Gastrocnemius medialis (tissue), 4 donors: ENCODE data around the gene IRF6. TPM values are rescaled to one million over a fixed set of nuclear protein-coding genes. Genes with fewer than 3 reads are reported as not detected.
"Not testable (repeated sequence)": the region's sequence is repeated elsewhere in the genome, so short reads cannot be mapped to it uniquely, and the experiment has no call there.

Experiments
- ATAC-seq, 2 donors: fragments of 150-250 bp; one replicate each; pipeline ENCODE4 v1.9.1; 2016
- DNase-seq, 2 donors: peaks; one replicate each; pipeline ENCODE4 v3.0.0-alpha.2; 2019
- H3K27ac ChIP-seq, 4 donors: fragments of 200-600 bp; sonication (generic); 1 replicate in 1 of 4; 2 replicates in 3 of 4; pipeline ENCODE4 v1.5.1; 2016 to 2018; ENCODE audit warnings: mild to moderate bottlenecking in 2 of 4, moderate library complexity in 1 of 4
- H3K27me3 ChIP-seq, 3 donors: fragments of 200-600 bp; sonication (generic) in 2 of 3; 1 replicate in 1 of 3; 2 replicates in 2 of 3; pipeline versions ENCODE4 v1.5.1 to v1.6.0; 2016 to 2019; ENCODE audit warnings: mild to moderate bottlenecking in 1 of 3, moderate library complexity in 1 of 3
- H3K36me3 ChIP-seq, 2 donors: fragments of 200-600 bp; sonication (generic) in 1 of 2; one replicate each; pipeline ENCODE4 v1.5.1; 2017 to 2018
- H3K4me1 ChIP-seq, 2 donors: fragments of 200-600 bp; sonication (generic) in 1 of 2; one replicate each; pipeline ENCODE4 v1.5.1; 2016 to 2017; ENCODE audit warnings: mild to moderate bottlenecking in 2 of 2
- H3K4me3 ChIP-seq, 4 donors: fragments of 200-600 bp; sonication (generic) in 3 of 4; 1 replicate in 1 of 4; 2 replicates in 3 of 4; pipeline ENCODE4 v1.5.1; 2016 to 2019; ENCODE audit warnings: mild to moderate bottlenecking in 2 of 4
- H3K9me3 ChIP-seq, 3 donors: fragments of 200-600 bp; sonication (generic) in 2 of 3; 1 replicate in 1 of 3; 2 replicates in 2 of 3; pipeline ENCODE4 v1.5.1; 2016 to 2019
- CTCF ChIP-seq, 5 experiments: fragments of 450-650 bp in 3 of 5; fragments of 200-600 bp in 2 of 5; sonication (generic) in 2 of 5; IDR thresholded peaks in 4 of 5; conservative IDR thresholded peaks in 1 of 5; 1 replicate in 4 of 5; 2 replicates in 1 of 5; pipeline ENCODE4 v1.5.1; 2016 to 2019; ENCODE audit warnings: antibody characterized with exemption in 5 of 5, mild to moderate bottlenecking in 3 of 5, moderate library complexity in 3 of 5
- POLR2A ChIP-seq, 2 donors: fragments of 450-650 bp; IDR thresholded peaks; one replicate each; pipeline ENCODE4 v1.6.1; 2017; ENCODE audit warnings: antibody characterized with exemption in 2 of 2, mild to moderate bottlenecking in 2 of 2, moderate library complexity in 2 of 2
- in situ Hi-C, 4 donors: fragments of 200-750 bp; cut with MboI; loops; one replicate each; pipeline versions ENCODE4 v1.15.0 to v1.8.0; 2017; ENCODE audit warnings: low sequenced_read_pairs in 4 of 4
- intact Hi-C: fragments of 100-400 bp; cut with DNase I; formaldehyde crosslinking; loops from one replicate; pipeline ENCODE4 v1.15.1; 2023; ENCODE audit warnings: low total_unique reads
- total RNA-seq, 4 donors: library from RNA; depleted of rRNA; stranded (reverse); fragments of >200 nt; gene quantifications; one replicate each; pipeline versions ENCODE4 v1.1.0 to v1.2.3, GENCODE V29; 2016

Gene IRF6
- total RNA-seq, 4 donors from 2014 or later, result 0.31 to 1.7 (median 0.49) TPM

- TF ChIP-seq POLR2A (IDR thresholded peaks at IDR 0.05) (no peak), CTCF (IDR thresholded peaks at IDR 0.05 in 4 of 5, conservative IDR thresholded peaks at IDR 0.05 in 1 of 5) (no peak)
- intact Hi-C loops, result no loop called here
Measured at GRCh38 chr1:209802117-209802779, 3.7 kb downstream of the IRF6 start.

GRCh38 chr1:209800984-209801834 is 4.7 kb downstream of the IRF6 start:
- peaks cover 0 to 11% of the 10 kb centered on the region in 2 donors for H3K4me1 ChIP-seq
- TF ChIP-seq POLR2A (IDR thresholded peaks at IDR 0.05), result no peak
- no peak for TF ChIP-seq CTCF (IDR thresholded peaks at IDR 0.05 in 4 of 5, conservative IDR thresholded peaks at IDR 0.05 in 1 of 5)
- ATAC-seq, result no peak
- peak overlapping the region in 3 of 4 donors; percentile 8 to 28 (median 25) for H3K27ac ChIP-seq
- in situ Hi-C loops, result no loop called here
- peak in 1 of 2 donors; percentile 13 for DNase-seq
- intact Hi-C loops, result no loop called here
- no peaks in the 10 kb centered on the region for H3K36me3 ChIP-seq
- peaks cover 7 to 11% (median 9%) of the 10 kb centered on the region in 3 donors for H3K27me3 ChIP-seq
- H3K9me3 ChIP-seq, result no peaks in the 10 kb centered on the region
- H3K4me3 ChIP-seq, result no peak overlapping the region

More at GRCh38 chr1:209802117-209802779, 3.7 kb downstream of the IRF6 start:
- H3K36me3 ChIP-seq, result no peaks in the 10 kb centered on the region
- H3K27ac ChIP-seq, result peak overlapping the region in 1 of 4 donors; percentile 25
- DNase-seq, result no peak
- H3K27me3 ChIP-seq, result peaks cover 10 to 11% (median 11%) of the 10 kb centered on the region in 3 donors
- H3K4me3 ChIP-seq, result no peak overlapping the region
- no peaks in the 10 kb centered on the region for H3K9me3 ChIP-seq
- peaks cover 0 to 11% of the 10 kb centered on the region in 2 donors for H3K4me1 ChIP-seq
- in situ Hi-C loops, result no loop called here
- ATAC-seq, result no peak

- TF ChIP-seq POLR2A (IDR thresholded peaks at IDR 0.05) (no peak), CTCF (IDR thresholded peaks at IDR 0.05 in 4 of 5, conservative IDR thresholded peaks at IDR 0.05 in 1 of 5) (no peak)
- in situ Hi-C loops, result no loop called here
- H3K27ac ChIP-seq, result no peak overlapping the region
- peaks cover 0 to 11% of the 10 kb centered on the region in 2 donors for H3K4me1 ChIP-seq
- intact Hi-C loops, result no loop called here
- H3K27me3 ChIP-seq, result peaks cover 0 to 13% (median 10%) of the 10 kb centered on the region in 3 donors
- no peak overlapping the region for H3K4me3 ChIP-seq
- DNase-seq (no peak), ATAC-seq (no peak)
- H3K36me3 ChIP-seq, result no peaks in the 10 kb centered on the region
- H3K9me3 ChIP-seq, result no peaks in the 10 kb centered on the region
Measured at GRCh38 chr1:209797978-209798639, 7.8 kb downstream of the IRF6 start.

GRCh38 chr1:209793711-209794110 is 12.2 kb downstream of the IRF6 start:
- DNase-seq, ATAC-seq, intact Hi-C loops, H3K4me3 ChIP-seq, H3K4me1 ChIP-seq, H3K27ac ChIP-seq, in situ Hi-C loops, H3K9me3 ChIP-seq, H3K36me3 ChIP-seq: not testable (repeated sequence)
- peaks cover 0 to 33% (median 25%) of the 10 kb centered on the region in 3 donors for H3K27me3 ChIP-seq

GRCh38 chr1:209791920-209792319 is 14.0 kb downstream of the IRF6 start:
- Histone ChIP-seq H3K27ac (no peak overlapping the region), H3K4me1 (no peaks in the 10 kb centered on the region), H3K27me3 (peaks cover 0 to 36% (median 33%) of the 10 kb centered on the region in 3 donors), H3K9me3 (no peaks in the 10 kb centered on the region), H3K36me3 (no peaks in the 10 kb centered on the region), H3K4me3 (no peak overlapping the region)
- in situ Hi-C loops (no loop called here), intact Hi-C loops (no loop called here)
- TF ChIP-seq CTCF (IDR thresholded peaks at IDR 0.05 in 4 of 5, conservative IDR thresholded peaks at IDR 0.05 in 1 of 5) (no peak), POLR2A (IDR thresholded peaks at IDR 0.05) (no peak)
- ATAC-seq (no peak), DNase-seq (no peak)
